Gastrocnemius medialis (tissue), 4 donors: Measurements from ENCODE around the gene THBD. TPM values are rescaled to one million over a fixed set of nuclear protein-coding genes. Genes with fewer than 3 reads are reported as not detected.

Experiments used
- ATAC-seq, 2 donors: fragments of 150-250 bp; one replicate each; pipeline ENCODE4 v1.9.1; 2016
- DNase-seq, 2 donors: peaks; one replicate each; pipeline ENCODE4 v3.0.0-alpha.2; 2019
- H3K27ac ChIP-seq, 4 donors: fragments of 200-600 bp; sonication (generic); 1 replicate in 1 of 4; 2 replicates in 3 of 4; pipeline ENCODE4 v1.5.1; 2016 to 2018; ENCODE audit warnings: mild to moderate bottlenecking in 2 of 4, moderate library complexity in 1 of 4
- H3K27me3 ChIP-seq, 3 donors: fragments of 200-600 bp; sonication (generic) in 2 of 3; 1 replicate in 1 of 3; 2 replicates in 2 of 3; pipeline versions ENCODE4 v1.5.1 to v1.6.0; 2016 to 2019; ENCODE audit warnings: mild to moderate bottlenecking in 1 of 3, moderate library complexity in 1 of 3
- H3K36me3 ChIP-seq, 2 donors: fragments of 200-600 bp; sonication (generic) in 1 of 2; one replicate each; pipeline ENCODE4 v1.5.1; 2017 to 2018
- H3K4me1 ChIP-seq, 2 donors: fragments of 200-600 bp; sonication (generic) in 1 of 2; one replicate each; pipeline ENCODE4 v1.5.1; 2016 to 2017; ENCODE audit warnings: mild to moderate bottlenecking in 2 of 2
- H3K4me3 ChIP-seq, 4 donors: fragments of 200-600 bp; sonication (generic) in 3 of 4; 1 replicate in 1 of 4; 2 replicates in 3 of 4; pipeline ENCODE4 v1.5.1; 2016 to 2019; ENCODE audit warnings: mild to moderate bottlenecking in 2 of 4
- H3K9me3 ChIP-seq, 3 donors: fragments of 200-600 bp; sonication (generic) in 2 of 3; 1 replicate in 1 of 3; 2 replicates in 2 of 3; pipeline ENCODE4 v1.5.1; 2016 to 2019
- POLR2A ChIP-seq, 2 donors: fragments of 450-650 bp; IDR thresholded peaks; one replicate each; pipeline ENCODE4 v1.6.1; 2017; ENCODE audit warnings: antibody characterized with exemption in 2 of 2, mild to moderate bottlenecking in 2 of 2, moderate library complexity in 2 of 2
- in situ Hi-C, 4 donors: fragments of 200-750 bp; cut with MboI; loops; one replicate each; pipeline versions ENCODE4 v1.15.0 to v1.8.0; 2017; ENCODE audit warnings: low sequenced_read_pairs in 4 of 4
- intact Hi-C: fragments of 100-400 bp; cut with DNase I; formaldehyde crosslinking; loops from one replicate; pipeline ENCODE4 v1.15.1; 2023; ENCODE audit warnings: low total_unique reads
- total RNA-seq, 4 donors: library from RNA; depleted of rRNA; stranded (reverse); fragments of >200 nt; gene quantifications; one replicate each; pipeline versions ENCODE4 v1.1.0 to v1.2.3, GENCODE V29; 2016
- TF ChIP-seq, protein P1 (sequence below), 5 experiments: fragments of 450-650 bp in 3 of 5; fragments of 200-600 bp in 2 of 5; sonication (generic) in 2 of 5; IDR thresholded peaks in 4 of 5; conservative IDR thresholded peaks in 1 of 5; 1 replicate in 4 of 5; 2 replicates in 1 of 5; pipeline ENCODE4 v1.5.1; 2016 to 2019; ENCODE audit warnings: antibody characterized with exemption in 5 of 5, mild to moderate bottlenecking in 3 of 5, moderate library complexity in 3 of 5

Gene THBD
- total RNA-seq, 4 donors from 2014 or later = 9.0 to 25.7 (median 17.5) TPM

- Histone ChIP-seq H3K27ac (no peak overlapping the region), H3K4me1 (no peaks in the 10 kb centered on the region), H3K27me3 (no peaks in the 10 kb centered on the region), H3K4me3 (no peak overlapping the region), H3K9me3 (no peaks in the 10 kb centered on the region), H3K36me3 (no peaks in the 10 kb centered on the region)
- ATAC-seq (no peak), DNase-seq (no peak)
- intact Hi-C loops = loop anchor here (10.0 kb wide), 1 partner anchor 64 kb away; no protein-coding TSS in a partner anchor
- in situ Hi-C loops = loop anchor here in 1 of 4 donors (25.0 kb wide), 1 partner anchor 96 kb away; no protein-coding TSS in a partner anchor
- TF ChIP-seq, protein P1, sequence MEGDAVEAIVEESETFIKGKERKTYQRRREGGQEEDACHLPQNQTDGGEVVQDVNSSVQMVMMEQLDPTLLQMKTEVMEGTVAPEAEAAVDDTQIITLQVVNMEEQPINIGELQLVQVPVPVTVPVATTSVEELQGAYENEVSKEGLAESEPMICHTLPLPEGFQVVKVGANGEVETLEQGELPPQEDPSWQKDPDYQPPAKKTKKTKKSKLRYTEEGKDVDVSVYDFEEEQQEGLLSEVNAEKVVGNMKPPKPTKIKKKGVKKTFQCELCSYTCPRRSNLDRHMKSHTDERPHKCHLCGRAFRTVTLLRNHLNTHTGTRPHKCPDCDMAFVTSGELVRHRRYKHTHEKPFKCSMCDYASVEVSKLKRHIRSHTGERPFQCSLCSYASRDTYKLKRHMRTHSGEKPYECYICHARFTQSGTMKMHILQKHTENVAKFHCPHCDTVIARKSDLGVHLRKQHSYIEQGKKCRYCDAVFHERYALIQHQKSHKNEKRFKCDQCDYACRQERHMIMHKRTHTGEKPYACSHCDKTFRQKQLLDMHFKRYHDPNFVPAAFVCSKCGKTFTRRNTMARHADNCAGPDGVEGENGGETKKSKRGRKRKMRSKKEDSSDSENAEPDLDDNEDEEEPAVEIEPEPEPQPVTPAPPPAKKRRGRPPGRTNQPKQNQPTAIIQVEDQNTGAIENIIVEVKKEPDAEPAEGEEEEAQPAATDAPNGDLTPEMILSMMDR (IDR thresholded peaks at IDR 0.05 in 4 of 5, conservative IDR thresholded peaks at IDR 0.05 in 1 of 5) = no peak
- no peak for TF ChIP-seq POLR2A (IDR thresholded peaks at IDR 0.05)
Observed at GRCh38 chr20:23008667-23009066, 40.8 kb downstream of the THBD start.

- no peak overlapping the region for H3K27ac ChIP-seq
- intact Hi-C loops (loop anchor here (10.0 kb wide), 1 partner anchor 63 kb away; no protein-coding TSS in a partner anchor), in situ Hi-C loops (loop anchor here in 1 of 4 donors (25.0 kb wide), 1 partner anchor 96 kb away; no protein-coding TSS in a partner anchor)
- TF ChIP-seq, protein P1 (IDR thresholded peaks at IDR 0.05 in 4 of 5, conservative IDR thresholded peaks at IDR 0.05 in 1 of 5) = no peak
- no peak for TF ChIP-seq POLR2A (IDR thresholded peaks at IDR 0.05)
- H3K9me3 ChIP-seq = no peaks in the 10 kb centered on the region
- H3K27me3 ChIP-seq = no peaks in the 10 kb centered on the region
- DNase-seq (no peak), ATAC-seq (no peak)
- no peak overlapping the region for H3K4me3 ChIP-seq
- H3K36me3 ChIP-seq = no peaks in the 10 kb centered on the region
- H3K4me1 ChIP-seq = no peaks in the 10 kb centered on the region
Observed at GRCh38 chr20:23007886-23008655, 41.4 kb downstream of the THBD start.

- no peak for ATAC-seq
- TF ChIP-seq, protein P1 (IDR thresholded peaks at IDR 0.05 in 4 of 5, conservative IDR thresholded peaks at IDR 0.05 in 1 of 5) = no peak
- TF ChIP-seq POLR2A (IDR thresholded peaks at IDR 0.05) = no peak
Observed at GRCh38 chr20:23007462-23007861, 42.0 kb downstream of the THBD start.

GRCh38 chr20:23005776-23006175 is 43.7 kb downstream of the THBD start:
- ATAC-seq = no peak
- Histone ChIP-seq H3K9me3 (no peaks in the 10 kb centered on the region), H3K27me3 (no peaks in the 10 kb centered on the region), H3K36me3 (no peaks in the 10 kb centered on the region), H3K27ac (no peak overlapping the region), H3K4me3 (no peak overlapping the region), H3K4me1 (no peaks in the 10 kb centered on the region)
- TF ChIP-seq, protein P1 (IDR thresholded peaks at IDR 0.05 in 4 of 5, conservative IDR thresholded peaks at IDR 0.05 in 1 of 5) = no peak
- no peak for TF ChIP-seq POLR2A (IDR thresholded peaks at IDR 0.05)
- intact Hi-C loops = loop anchor here (10.0 kb wide), 1 partner anchor 61 kb away; no protein-coding TSS in a partner anchor
- DNase-seq = no peak
- in situ Hi-C loops = loop anchor here in 1 of 4 donors (25.0 kb wide), 1 partner anchor 93 kb away; no protein-coding TSS in a partner anchor

More at GRCh38 chr20:23007462-23007861, 42.0 kb downstream of the THBD start:
- Histone ChIP-seq H3K4me1 (no peaks in the 10 kb centered on the region), H3K4me3 (no peak overlapping the region), H3K9me3 (no peaks in the 10 kb centered on the region), H3K27ac (no peak overlapping the region), H3K36me3 (no peaks in the 10 kb centered on the region), H3K27me3 (no peaks in the 10 kb centered on the region)
- DNase-seq = no peak
- in situ Hi-C loops (loop anchor here in 1 of 4 donors (25.0 kb wide), 1 partner anchor 95 kb away; no protein-coding TSS in a partner anchor), intact Hi-C loops (loop anchor here (10.0 kb wide), 1 partner anchor 63 kb away; no protein-coding TSS in a partner anchor)
